ENCODE data around the gene RPL37A.
"Not testable (repeated sequence)": the region's sequence is repeated elsewhere in the genome, so short reads cannot be mapped to it uniquely, and the experiment has no call there.

DNA sequence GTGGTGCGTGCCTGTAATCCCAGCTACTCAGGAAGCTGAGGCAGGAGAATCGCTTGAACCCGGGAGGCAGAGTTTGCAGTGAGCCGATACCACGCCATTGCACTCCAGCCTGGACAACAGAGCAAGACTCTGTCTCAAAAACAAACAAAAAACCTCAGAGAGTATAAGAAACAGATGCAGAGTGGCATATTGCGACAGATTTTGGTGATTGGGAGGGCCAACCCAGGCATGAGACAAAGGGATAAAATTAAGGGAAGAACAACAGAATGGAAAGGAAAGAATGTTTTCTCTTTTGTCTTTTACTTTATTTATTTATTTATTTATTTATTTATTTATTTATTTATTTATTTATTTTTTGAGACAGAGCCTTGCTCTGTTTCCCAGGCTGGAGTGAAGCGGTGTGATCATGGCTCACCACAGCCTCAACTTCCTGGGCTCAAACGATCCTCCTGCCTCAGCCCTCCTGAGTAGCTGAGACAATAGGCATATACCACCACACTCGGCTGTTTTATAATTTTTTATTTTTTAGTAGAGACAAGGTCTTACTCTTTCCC, 20.0 kb downstream of the RPL37A start:
- TF ChIP-seq CTCF (IDR thresholded peaks at IDR 0.05 in 8 of 11, conservative IDR thresholded peaks at IDR 0.05 in 3 of 11); POLR2A (IDR thresholded peaks at IDR 0.05); POLR2AphosphoS5 (IDR thresholded peaks at IDR 0.05): not testable (repeated sequence)

Measured in spleen (tissue), 7 donors.